Activated naive CD8-positive, alpha-beta T cell treated with anti-CD3 and anti-CD28 coated beads, Interleukin-2, amount 10 ng/mL, durations not matched to agents 7 days and 5 days (primary cell): ENCODE results near the gene TM6SF1. TPM values are rescaled to one million over a fixed set of nuclear protein-coding genes. Genes with fewer than 3 reads are reported as not detected.
"Not testable (repeated sequence)": the region's sequence is repeated elsewhere in the genome, so short reads cannot be mapped to it uniquely, and the experiment has no call there.

Source experiments
- ATAC-seq: fragments of 150-1000 bp; cut with Tn5 transposase; one replicate; pipeline ENCODE4 v1.10.0; 2021; ENCODE audit warnings: low read depth, moderate library complexity
- POLR2A ChIA-PET: fragments of 350-600 bp; sonication (Branson Sonifier 250); formaldehyde crosslinking; loops from one replicate; lab custom pipeline; 2021; ENCODE audit warnings: antibody characterized with exemption; lab: Charles Lee
- DNase-seq: peaks from one replicate; pipeline ENCODE4 v3.0.0; 2021
- H3K27ac Mint-ChIP-seq: one replicate; pipeline ENCODE4 v1.8.0; 2022; ENCODE audit warnings: mild to moderate bottlenecking, mixed read lengths
- H3K27me3 Mint-ChIP-seq: one replicate; pipeline ENCODE4 v1.8.0; 2022; ENCODE audit warnings: mild to moderate bottlenecking, moderate library complexity, mixed read lengths
- H3K36me3 Mint-ChIP-seq: one replicate; pipeline ENCODE4 v1.8.0; 2021; ENCODE audit warnings: mild to moderate bottlenecking, mixed read lengths
- H3K4me1 Mint-ChIP-seq: one replicate; pipeline ENCODE4 v1.8.0; 2021; ENCODE audit warnings: mixed read lengths
- H3K4me3 Mint-ChIP-seq: one replicate; pipeline ENCODE4 v1.8.0; 2022; ENCODE audit warnings: mild to moderate bottlenecking, moderate library complexity, mixed read lengths
- H3K9me3 Mint-ChIP-seq: one replicate; pipeline ENCODE4 v1.8.0; 2021; ENCODE audit warnings: mixed read lengths
- total RNA-seq, 2 experiments: library from RNA; stranded (reverse); gene quantifications; one replicate each; pipeline ENCODE4 v1.2.3, GENCODE V29; 2021

The TM6SF1 gene
- total RNA-seq, 2 experiments from 2014 or later = 14.3 to 16.3 TPM

GRCh38 chr15:83069211-83069642, 38.2 kb upstream of the TM6SF1 start:
- H3K4me3 Mint-ChIP-seq = peak overlapping the region; percentile 13
- DNase-seq, H3K27me3 Mint-ChIP-seq, ATAC-seq, H3K36me3 Mint-ChIP-seq, H3K9me3 Mint-ChIP-seq: not testable (repeated sequence)
- peaks cover 14% of the 10 kb centered on the region for H3K4me1 Mint-ChIP-seq
- POLR2A ChIA-PET = interaction anchor here (1.2 to 3.0 kb wide), 2 partner anchors 58 to 258 kb away, joined by 3 to 22 read pairs; partner anchors contain the start of gene C15orf40
- H3K27ac Mint-ChIP-seq = peak overlapping the region; percentile 45

GRCh38 chr15:83077491-83078230, 29.8 kb upstream of the TM6SF1 start:
- Mint-ChIP-seq H3K4me1 (peaks cover 3% of the 10 kb centered on the region), H3K27me3 (peaks cover 32% of the 10 kb centered on the region), H3K4me3 (no peak overlapping the region), H3K27ac (no peak overlapping the region), H3K9me3 (peaks cover 9% of the 10 kb centered on the region), H3K36me3 (peaks cover 5% of the 10 kb centered on the region)
- POLR2A ChIA-PET = no interaction called here
- ATAC-seq (no peak), DNase-seq (no peak)

DNA sequence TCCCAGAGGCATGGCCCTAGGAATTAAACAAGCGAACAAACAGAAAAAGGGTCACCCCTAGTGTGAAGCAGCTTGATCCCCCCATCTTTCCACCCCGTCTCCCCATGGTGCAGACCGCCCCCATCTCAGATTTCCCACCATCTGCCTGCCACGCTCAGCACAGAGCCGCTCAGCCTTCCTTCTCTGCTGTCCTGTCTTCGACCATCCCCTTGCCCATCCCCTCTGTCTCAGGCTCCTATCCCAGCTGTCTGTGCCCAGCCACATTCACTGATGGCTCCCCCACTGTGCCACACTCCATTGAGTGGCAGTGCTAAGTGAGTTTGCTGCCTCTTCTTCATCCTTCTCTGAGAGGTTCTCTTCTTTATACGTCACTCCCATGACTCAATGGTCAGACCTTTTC, 28.7 kb upstream of the TM6SF1 start:
- ATAC-seq = no peak
- POLR2A ChIA-PET = no interaction called here
- Mint-ChIP-seq H3K27me3 (peaks cover 34% of the 10 kb centered on the region), H3K4me1 (peaks cover 3% of the 10 kb centered on the region), H3K27ac (no peak overlapping the region), H3K9me3 (peaks cover 9% of the 10 kb centered on the region), H3K4me3 (no peak overlapping the region), H3K36me3 (peaks cover 5% of the 10 kb centered on the region)
- no peak for DNase-seq

DNA sequence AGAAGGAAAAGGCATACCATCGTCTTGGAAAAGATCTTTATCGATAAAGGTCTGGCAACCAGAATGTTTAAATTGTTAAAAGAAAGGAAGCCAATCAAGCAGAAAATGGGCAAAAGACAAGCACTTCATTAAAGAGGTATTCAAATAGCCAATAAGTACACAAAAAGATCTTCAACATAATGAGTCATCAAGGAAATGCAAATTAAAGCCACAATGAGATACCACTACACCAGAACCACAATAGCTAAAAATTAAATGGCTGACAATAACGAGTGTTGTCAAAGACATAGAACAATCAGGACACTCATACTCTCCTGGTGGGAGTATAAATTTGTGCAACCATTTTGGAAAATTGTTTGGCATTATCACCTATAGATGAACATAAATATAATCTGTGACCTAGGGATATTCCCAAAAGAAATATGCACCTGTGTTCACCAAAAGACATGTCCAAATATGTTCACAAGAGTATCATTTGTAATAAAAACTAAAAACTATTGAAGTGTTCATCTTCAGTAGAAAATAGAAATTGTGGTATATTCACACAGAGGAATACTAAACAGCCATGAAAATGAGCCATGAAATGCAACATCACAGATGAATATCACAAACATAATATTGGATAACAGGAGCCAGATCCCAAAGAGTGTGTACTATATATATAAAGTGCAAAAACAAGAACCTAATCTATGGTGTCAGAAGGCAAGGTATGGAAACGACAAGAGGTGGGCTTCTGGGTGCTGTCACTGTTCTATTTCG, 26.0 kb upstream of the TM6SF1 start:
- H3K4me1 Mint-ChIP-seq = peaks cover 3% of the 10 kb centered on the region
- no peaks in the 10 kb centered on the region for H3K36me3 Mint-ChIP-seq
- H3K27me3 Mint-ChIP-seq = peaks cover 37% of the 10 kb centered on the region
- no peak for ATAC-seq
- POLR2A ChIA-PET = no interaction called here
- H3K9me3 Mint-ChIP-seq = no peaks in the 10 kb centered on the region
- no peak overlapping the region for H3K27ac Mint-ChIP-seq
- DNase-seq = no peak
- no peak overlapping the region for H3K4me3 Mint-ChIP-seq

GRCh38 chr15:83082730-83083386, 24.6 kb upstream of the TM6SF1 start:
- ATAC-seq (no peak), DNase-seq (no peak)
- Mint-ChIP-seq H3K9me3 (no peaks in the 10 kb centered on the region), H3K27ac (no peak overlapping the region), H3K36me3 (no peaks in the 10 kb centered on the region), H3K4me1 (peaks cover 3% of the 10 kb centered on the region), H3K27me3 (peaks cover 31% of the 10 kb centered on the region), H3K4me3 (no peak overlapping the region)
- POLR2A ChIA-PET = no interaction called here

DNA sequence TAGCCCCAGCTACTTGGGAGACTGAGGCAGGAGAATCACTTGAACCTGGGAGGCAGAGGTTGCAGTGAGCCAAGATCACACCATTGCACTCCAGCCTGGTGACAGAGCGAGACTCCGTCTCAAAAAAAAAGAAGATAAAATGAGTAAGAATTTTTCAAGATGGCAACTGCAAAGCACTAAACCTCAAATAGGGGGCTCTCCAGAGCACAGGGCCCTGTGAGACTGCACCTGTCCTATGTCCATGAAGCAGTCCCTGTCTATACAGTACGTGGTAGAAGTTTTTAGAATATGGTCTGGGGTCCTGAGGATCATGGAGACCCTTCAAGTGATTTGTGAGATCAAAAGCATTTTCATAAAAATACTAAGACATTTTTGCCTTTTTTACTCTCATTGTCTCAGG, 22.0 kb upstream of the TM6SF1 start:
- H3K4me3 Mint-ChIP-seq, H3K36me3 Mint-ChIP-seq, H3K9me3 Mint-ChIP-seq, H3K27ac Mint-ChIP-seq, H3K4me1 Mint-ChIP-seq, ATAC-seq, POLR2A ChIA-PET, DNase-seq: not testable (repeated sequence)
- peaks cover 18% of the 10 kb centered on the region for H3K27me3 Mint-ChIP-seq

DNA sequence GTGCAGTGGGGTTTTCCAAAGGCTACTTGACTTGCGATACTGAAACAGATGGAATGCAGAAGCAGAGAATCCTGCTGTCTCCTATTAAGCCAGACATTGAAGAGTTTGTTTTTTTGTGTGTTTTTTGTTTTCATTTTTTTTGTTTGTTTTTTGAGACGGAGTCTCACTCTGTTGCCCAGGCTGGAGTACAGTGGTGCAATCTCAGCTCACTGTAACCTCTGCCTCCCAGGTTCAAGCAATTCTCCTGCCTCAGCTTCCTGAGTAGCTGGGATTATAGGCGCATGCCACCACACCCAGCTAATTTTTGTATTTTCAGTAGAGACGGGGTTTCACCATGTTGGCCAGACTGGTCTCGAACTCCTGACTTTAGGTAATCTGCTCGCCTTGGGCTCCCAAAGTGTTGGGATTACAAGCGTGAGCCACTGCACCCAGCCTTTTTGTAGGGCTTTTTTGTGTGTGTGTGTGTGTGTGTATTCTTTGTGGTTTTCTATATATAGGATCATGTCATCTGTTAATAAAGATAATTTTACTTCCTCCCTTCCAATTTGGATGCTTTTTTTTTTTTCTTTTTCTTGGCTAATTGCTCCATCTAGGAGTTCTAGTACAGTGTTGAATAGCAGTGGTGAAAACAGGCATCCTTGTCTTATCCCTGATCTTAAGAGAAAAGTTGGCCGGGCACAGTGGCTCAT, 21.4 kb upstream of the TM6SF1 start:
- H3K9me3 Mint-ChIP-seq, ATAC-seq, POLR2A ChIA-PET, H3K4me3 Mint-ChIP-seq, DNase-seq, H3K36me3 Mint-ChIP-seq, H3K4me1 Mint-ChIP-seq, H3K27ac Mint-ChIP-seq: not testable (repeated sequence)
- peaks cover 15% of the 10 kb centered on the region for H3K27me3 Mint-ChIP-seq

DNA sequence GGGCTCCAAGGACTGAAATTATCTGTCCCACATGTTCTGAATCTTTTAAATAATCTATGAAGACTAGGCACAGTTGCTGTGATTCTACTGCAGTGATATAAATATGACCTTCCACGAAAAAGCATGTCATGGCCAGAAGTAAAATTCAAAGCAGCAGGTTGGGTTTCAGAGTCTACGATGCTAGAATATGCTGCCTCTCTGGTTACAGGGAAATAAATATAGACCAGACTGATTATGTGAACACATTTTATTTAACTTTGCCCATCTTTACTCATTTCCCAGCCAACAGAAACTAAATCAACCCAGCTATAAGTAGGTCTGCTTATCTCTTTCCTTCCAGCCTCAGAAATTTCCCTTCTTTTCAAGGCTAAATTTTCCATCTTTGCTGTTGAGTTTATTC, 19.9 kb upstream of the TM6SF1 start:
- H3K4me3 Mint-ChIP-seq = no peak overlapping the region
- no peak overlapping the region for H3K27ac Mint-ChIP-seq
- peaks cover 6% of the 10 kb centered on the region for H3K4me1 Mint-ChIP-seq
- DNase-seq = no peak
- ATAC-seq = no peak
- peaks cover 2% of the 10 kb centered on the region for H3K36me3 Mint-ChIP-seq
- H3K27me3 Mint-ChIP-seq = peaks cover 15% of the 10 kb centered on the region
- H3K9me3 Mint-ChIP-seq = no peaks in the 10 kb centered on the region
- POLR2A ChIA-PET = interaction anchor here (0.6 kb wide), 1 partner anchor 335 kb away, joined by 6 read pairs; no protein-coding TSS in a partner anchor

GRCh38 chr15:83088876-83089275, 18.6 kb upstream of the TM6SF1 start:
- Mint-ChIP-seq H3K27ac (no peak overlapping the region), H3K4me3 (no peak overlapping the region), H3K27me3 (peaks cover 13% of the 10 kb centered on the region), H3K9me3 (no peaks in the 10 kb centered on the region), H3K4me1 (peaks cover 6% of the 10 kb centered on the region), H3K36me3 (peaks cover 2% of the 10 kb centered on the region)
- ATAC-seq (no peak), DNase-seq (no peak)
- POLR2A ChIA-PET = no interaction called here

GRCh38 chr15:83090465-83090864, 17.0 kb upstream of the TM6SF1 start:
- H3K36me3 Mint-ChIP-seq = peaks cover 2% of the 10 kb centered on the region
- ATAC-seq (no peak), DNase-seq (no peak)
- H3K4me3 Mint-ChIP-seq = no peak overlapping the region
- POLR2A ChIA-PET = no interaction called here
- H3K27ac Mint-ChIP-seq = no peak overlapping the region
- peaks cover 14% of the 10 kb centered on the region for H3K27me3 Mint-ChIP-seq
- H3K4me1 Mint-ChIP-seq = peaks cover 6% of the 10 kb centered on the region
- no peaks in the 10 kb centered on the region for H3K9me3 Mint-ChIP-seq

- H3K4me3 Mint-ChIP-seq, ATAC-seq, POLR2A ChIA-PET, H3K36me3 Mint-ChIP-seq, DNase-seq, H3K9me3 Mint-ChIP-seq, H3K4me1 Mint-ChIP-seq: not testable (repeated sequence)
- H3K27me3 Mint-ChIP-seq = peaks cover 16% of the 10 kb centered on the region
- H3K27ac Mint-ChIP-seq = peak overlapping the region; percentile 9
Observed at GRCh38 chr15:83091965-83092308, 15.5 kb upstream of the TM6SF1 start.

DNA sequence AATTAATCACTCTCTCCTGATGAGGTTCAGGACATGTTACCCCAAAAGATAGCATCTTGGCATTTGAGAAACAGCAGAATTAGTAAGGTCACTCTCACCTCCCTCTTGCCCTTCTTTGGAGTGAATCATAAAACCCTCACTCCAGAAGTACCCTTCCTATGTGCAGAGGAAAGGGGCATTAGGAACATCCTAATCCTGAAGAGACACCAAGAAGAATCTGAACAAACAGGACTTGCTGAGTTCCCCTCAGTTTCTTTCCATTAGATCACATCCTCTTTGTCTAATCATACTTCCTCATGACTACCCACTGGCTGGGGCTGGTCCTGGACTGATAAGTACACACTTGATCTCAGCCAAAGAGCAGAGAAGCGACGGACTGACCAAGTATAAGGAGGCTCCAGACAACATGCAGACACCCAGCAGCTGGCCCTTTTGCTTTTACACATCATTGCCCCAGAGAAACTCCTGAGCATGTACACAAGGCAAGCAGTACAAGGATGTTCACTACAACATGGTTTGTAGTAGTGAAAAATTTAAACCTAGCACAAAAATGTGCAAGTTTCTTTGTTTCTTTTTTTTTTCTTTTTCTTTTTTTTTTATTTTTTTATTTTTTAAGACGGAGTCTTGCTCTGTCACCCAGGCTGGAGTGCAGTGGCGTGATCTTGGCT, 15.0 kb upstream of the TM6SF1 start:
- peaks cover 2% of the 10 kb centered on the region for H3K36me3 Mint-ChIP-seq
- peaks cover 9% of the 10 kb centered on the region for H3K4me1 Mint-ChIP-seq
- ATAC-seq = peak; percentile 56
- no peak overlapping the region for H3K4me3 Mint-ChIP-seq
- DNase-seq = no peak
- POLR2A ChIA-PET = no interaction called here
- peak overlapping the region; percentile 9 for H3K27ac Mint-ChIP-seq
- H3K9me3 Mint-ChIP-seq = peaks cover 4% of the 10 kb centered on the region
- H3K27me3 Mint-ChIP-seq = peaks cover 20% of the 10 kb centered on the region

- peaks cover 2% of the 10 kb centered on the region for H3K36me3 Mint-ChIP-seq
- DNase-seq = no peak
- ATAC-seq = no peak
- peaks cover 32% of the 10 kb centered on the region for H3K27me3 Mint-ChIP-seq
- H3K4me1 Mint-ChIP-seq = peaks cover 9% of the 10 kb centered on the region
- POLR2A ChIA-PET = no interaction called here
- H3K4me3 Mint-ChIP-seq = no peak overlapping the region
- H3K27ac Mint-ChIP-seq = no peak overlapping the region
- peaks cover 9% of the 10 kb centered on the region for H3K9me3 Mint-ChIP-seq
Observed at GRCh38 chr15:83094583-83094982, 12.9 kb upstream of the TM6SF1 start.
